ENCODE measurements around the gene ERFL. TPM values are rescaled to one million over a fixed set of nuclear protein-coding genes. Genes with fewer than 3 reads are reported as not detected.

Gene ERFL
- total RNA-seq, 2 experiments from 2014 or later, result 1.6 to 6.8 TPM

DNA sequence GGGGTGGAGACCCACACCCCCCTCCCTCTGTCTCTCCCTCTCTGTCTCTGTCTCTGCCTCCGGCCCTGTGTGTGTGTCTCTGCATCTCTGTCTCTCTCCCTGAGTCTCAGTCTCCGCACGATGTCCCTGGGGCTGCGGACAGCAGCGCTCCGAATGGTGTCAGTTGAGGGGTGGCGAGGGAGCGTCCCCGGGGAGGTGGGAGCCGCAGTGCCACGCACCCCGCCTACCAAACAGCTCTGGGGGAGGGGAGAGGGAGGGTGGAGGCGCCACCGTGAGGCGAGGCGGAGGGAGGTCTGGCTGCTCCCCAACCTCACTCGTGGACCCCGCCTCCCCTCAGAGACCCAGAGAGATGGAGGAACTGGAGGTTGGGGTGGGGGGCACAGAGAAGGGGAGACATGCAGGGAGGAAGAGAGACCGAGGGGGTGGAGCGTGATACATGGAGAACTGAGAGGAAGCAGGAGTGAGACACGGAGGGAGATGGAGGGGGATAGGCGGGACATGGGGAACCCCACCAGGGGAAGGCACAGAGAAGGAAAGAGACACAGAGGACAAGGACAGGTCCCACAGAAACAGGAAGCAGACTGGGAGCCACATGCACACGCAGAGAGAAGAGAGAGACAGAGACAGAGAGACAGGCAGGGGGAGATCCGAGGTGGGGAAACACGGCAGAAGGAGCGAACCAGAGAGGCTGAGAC lies 7.2 kb downstream of the ERFL start:
- no TSS peak for BruUV-seq (replicated peaks)
- Histone ChIP-seq H3K9me3 (ENCODE audit: low read length) (no peaks in the 10 kb centered on the region), H3K4me3 (ENCODE audit: low read depth, low read length, poor library complexity, severe bottlenecking) (no peak overlapping the region), H3K79me2 (ENCODE audit: insufficient read depth, low read depth, low read length) (no peaks in the 10 kb centered on the region), H2AFZ (ENCODE audit: low read length) (no peak overlapping the region), H4K20me1 (ENCODE audit: insufficient read depth, low read length) (no peaks in the 10 kb centered on the region), H3K4me1 (ENCODE audit: insufficient read depth, low read length, poor library complexity, severe bottlenecking) (peaks cover 20% of the 10 kb centered on the region), H3K9me2 (ENCODE audit: insufficient read depth, low read length) (no peaks in the 10 kb centered on the region), H3K27ac (ENCODE audit: low read depth, low read length, poor library complexity, severe bottlenecking) (no peak overlapping the region), H3K36me3 (ENCODE audit: insufficient read depth, low read length) (0 out of 2 replicates have a peak, but pooled peaks cover 2% of the 10 kb centered on the region), H3K4me2 (ENCODE audit: low read length) (no peak overlapping the region)
- intact Hi-C loops (cut with micrococcal nuclease; ENCODE audit: unreplicated experiment), result no loop called here
- ChIA-PET POLR2A (no interaction called here), CTCF (ENCODE audit: unreplicated experiment) (interaction anchor here (0.6 kb wide), 1 partner anchor 408 kb away, joined by 3 read pairs; no protein-coding TSS in a partner anchor)
- TF ChIP-seq EZH2phosphoT487 (IDR thresholded peaks at IDR 0.05; ENCODE audit: borderline replicate concordance, low read depth, low read length), result no peak
- TF ChIP-seq, protein P1, sequence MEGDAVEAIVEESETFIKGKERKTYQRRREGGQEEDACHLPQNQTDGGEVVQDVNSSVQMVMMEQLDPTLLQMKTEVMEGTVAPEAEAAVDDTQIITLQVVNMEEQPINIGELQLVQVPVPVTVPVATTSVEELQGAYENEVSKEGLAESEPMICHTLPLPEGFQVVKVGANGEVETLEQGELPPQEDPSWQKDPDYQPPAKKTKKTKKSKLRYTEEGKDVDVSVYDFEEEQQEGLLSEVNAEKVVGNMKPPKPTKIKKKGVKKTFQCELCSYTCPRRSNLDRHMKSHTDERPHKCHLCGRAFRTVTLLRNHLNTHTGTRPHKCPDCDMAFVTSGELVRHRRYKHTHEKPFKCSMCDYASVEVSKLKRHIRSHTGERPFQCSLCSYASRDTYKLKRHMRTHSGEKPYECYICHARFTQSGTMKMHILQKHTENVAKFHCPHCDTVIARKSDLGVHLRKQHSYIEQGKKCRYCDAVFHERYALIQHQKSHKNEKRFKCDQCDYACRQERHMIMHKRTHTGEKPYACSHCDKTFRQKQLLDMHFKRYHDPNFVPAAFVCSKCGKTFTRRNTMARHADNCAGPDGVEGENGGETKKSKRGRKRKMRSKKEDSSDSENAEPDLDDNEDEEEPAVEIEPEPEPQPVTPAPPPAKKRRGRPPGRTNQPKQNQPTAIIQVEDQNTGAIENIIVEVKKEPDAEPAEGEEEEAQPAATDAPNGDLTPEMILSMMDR (conservative IDR thresholded peaks at IDR 0.05; ENCODE audit: low read length), result peak; percentile 48; the same call in 1 of the 2 replicates
- DNase-seq (ENCODE audit: low spot score), result no peak

DNA sequence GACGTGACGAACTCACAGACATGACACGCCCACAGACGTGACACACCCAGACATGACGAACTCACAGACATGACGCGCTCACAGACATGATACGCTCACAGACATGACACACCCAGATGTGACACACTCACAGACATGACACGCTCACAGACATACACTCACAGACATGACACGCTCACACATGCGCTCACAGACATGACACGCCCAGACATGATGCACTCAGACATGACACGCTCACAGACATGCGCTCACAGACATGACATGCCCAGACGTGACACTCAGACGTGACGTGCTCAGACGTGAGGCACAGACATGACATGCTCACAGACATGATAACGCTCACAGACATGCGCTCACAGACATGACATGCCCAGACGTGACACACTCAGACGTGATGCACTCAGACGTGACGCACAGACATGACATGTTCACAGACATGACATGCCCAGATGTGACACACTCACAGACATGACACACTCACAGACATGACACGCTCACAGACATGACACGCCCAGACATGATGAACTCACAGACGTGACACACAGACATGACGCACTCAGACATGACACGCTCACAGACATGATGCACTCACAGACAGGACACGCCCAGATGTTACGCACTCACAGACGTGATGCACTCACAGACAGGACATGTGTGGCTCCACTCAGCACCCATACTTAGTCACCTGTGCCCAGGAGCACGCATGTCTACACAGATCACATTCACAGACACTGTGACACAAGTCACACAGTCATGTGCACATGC lies 8.1 kb downstream of the ERFL start:
- TF ChIP-seq, protein P1 (conservative IDR thresholded peaks at IDR 0.05; ENCODE audit: low read length), result no peak
- TF ChIP-seq EZH2phosphoT487 (IDR thresholded peaks at IDR 0.05; ENCODE audit: borderline replicate concordance, low read depth, low read length), result no peak
- no peaks in the 10 kb centered on the region for H3K9me3 ChIP-seq (ENCODE audit: low read length)
- CTCF ChIA-PET (ENCODE audit: unreplicated experiment), result interaction anchor here (0.6 kb wide), 1 partner anchor 409 kb away, joined by 3 read pairs; no protein-coding TSS in a partner anchor
- H3K36me3 ChIP-seq (ENCODE audit: insufficient read depth, low read length), result 0 out of 2 replicates have a peak, but pooled peaks cover 2% of the 10 kb centered on the region
- H3K4me1 ChIP-seq (ENCODE audit: insufficient read depth, low read length, poor library complexity, severe bottlenecking), result peaks cover 20% of the 10 kb centered on the region
- no peak overlapping the region for H3K27ac ChIP-seq (ENCODE audit: low read depth, low read length, poor library complexity, severe bottlenecking)
- BruUV-seq (replicated peaks), result no TSS peak
- POLR2A ChIA-PET, result no interaction called here
- H3K9me2 ChIP-seq (ENCODE audit: insufficient read depth, low read length), result no peaks in the 10 kb centered on the region
- no peaks in the 10 kb centered on the region for H4K20me1 ChIP-seq (ENCODE audit: insufficient read depth, low read length)
- no peak overlapping the region for H3K4me3 ChIP-seq (ENCODE audit: low read depth, low read length, poor library complexity, severe bottlenecking)
- H3K79me2 ChIP-seq (ENCODE audit: insufficient read depth, low read depth, low read length), result no peaks in the 10 kb centered on the region
- intact Hi-C loops (cut with micrococcal nuclease; ENCODE audit: unreplicated experiment), result no loop called here
- H3K4me2 ChIP-seq (ENCODE audit: low read length), result no peak overlapping the region
- no peak for DNase-seq (ENCODE audit: low spot score)
- H2AFZ ChIP-seq (ENCODE audit: low read length), result no peak overlapping the region

All from OCI-LY7 (cell line).